ENCODE data around the gene HAGHL. TPM values are rescaled to one million over a fixed set of nuclear protein-coding genes. Genes with fewer than 3 reads are reported as not detected.
"Not testable (repeated sequence)": the region's sequence is repeated elsewhere in the genome, so short reads cannot be mapped to it uniquely, and the experiment has no call there.

Gene HAGHL
- total and polyA plus RNA-seq, 2 donors (not counting 3 experiments of a cell fraction or from before 2014, with no cell fraction given), result 6.3 to 6.8 TPM

DNA sequence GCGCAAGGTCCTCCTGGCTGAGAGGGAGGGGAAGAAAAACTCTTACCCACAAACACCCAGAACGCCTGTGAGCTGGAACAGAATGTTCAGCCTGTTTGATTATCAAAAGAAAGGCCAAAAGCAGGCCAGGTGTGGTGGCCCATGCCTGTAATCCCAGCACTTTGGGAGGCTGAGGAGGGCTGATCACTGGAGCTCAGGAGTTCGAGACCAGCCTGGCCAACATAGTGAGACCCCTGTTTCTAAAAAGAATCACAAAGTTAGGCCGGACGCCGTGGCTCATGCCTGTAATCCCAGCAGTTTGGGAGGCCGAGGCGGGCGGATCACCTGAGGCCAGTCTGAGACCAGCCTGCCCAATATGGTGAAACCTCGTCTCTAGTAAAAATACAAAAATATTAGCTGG lies 49.4 kb downstream of the HAGHL start:
- H4K20me1 ChIP-seq (replicated peaks; ENCODE audit: control insufficient read depth, extremely low read depth, insufficient read depth, low read length); dilution Hi-C loops (cut with MboI; ENCODE audit: extremely low pct_ligation_motif_present, low sequenced_read_pairs); H3K36me3 ChIP-seq (ENCODE audit: control insufficient read depth in 2 of 2, extremely low read depth in 1 of 2, insufficient read depth in 2 of 2, low read length in 2 of 2); H3K9ac ChIP-seq (replicated peaks; ENCODE audit: extremely low read depth, insufficient read depth, low read length); intact Hi-C loops (cut with micrococcal nuclease); BruUV-seq (replicated peaks); FAIRE-seq; POLR2A ChIA-PET; H3K79me2 ChIP-seq (ENCODE audit: control insufficient read depth, insufficient read depth, low read length); H3K27ac ChIP-seq (ENCODE audit: insufficient read depth, low read depth, low read length); H3K4me2 ChIP-seq (ENCODE audit: insufficient read depth, low read length); H3K4me1 ChIP-seq (ENCODE audit: control insufficient read depth, extremely low read depth, insufficient read depth, low read length); DNase-seq (ENCODE audit: low read depth, low spot score); H3K9me3 ChIP-seq (replicated peaks; ENCODE audit: control insufficient read depth, insufficient read depth, low read length); H3K9me1 ChIP-seq (replicated peaks; ENCODE audit: control insufficient read depth, extremely low read depth, insufficient read depth, low read length); H3K27me3 ChIP-seq (ENCODE audit: control insufficient read depth in 2 of 2, insufficient read depth in 2 of 2, low read length in 2 of 2); H3K4me3 ChIP-seq (replicated peaks in 1 of 3; ENCODE audit: insufficient read depth in 1 of 3, low read depth in 1 of 3, low read length in 3 of 3); H2AFZ ChIP-seq (ENCODE audit: low read depth, low read length): not testable (repeated sequence)
- CTCF ChIA-PET, result interaction anchor here (1.0 to 1.6 kb wide), 2 partner anchors 64 to 281 kb away, joined by 3 to 7 read pairs; no protein-coding TSS in a partner anchor

DNA sequence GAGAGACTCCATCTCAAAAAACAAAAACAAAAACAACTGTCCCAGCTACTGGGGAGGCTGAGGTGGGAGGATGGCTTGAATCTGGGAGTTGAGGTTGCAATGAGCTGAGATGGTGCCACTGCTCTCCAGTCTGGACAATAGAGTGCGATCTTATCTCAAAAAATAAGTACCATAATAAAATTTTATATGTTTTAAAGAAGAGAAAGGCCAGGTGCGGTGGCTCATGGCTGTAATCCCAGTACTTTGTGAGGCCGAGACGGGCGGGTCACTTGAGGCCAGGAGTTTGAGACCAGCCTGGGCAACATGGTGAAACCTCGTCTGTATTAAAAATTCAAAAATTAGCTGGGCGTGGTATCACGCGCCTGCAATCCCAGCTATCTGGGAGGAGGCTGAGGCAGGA lies 49.9 kb downstream of the HAGHL start:
- Histone ChIP-seq H3K27ac (ENCODE audit: insufficient read depth, low read depth, low read length) (no peak overlapping the region), H3K4me1 (ENCODE audit: control insufficient read depth, extremely low read depth, insufficient read depth, low read length) (no peaks in the 10 kb centered on the region), H3K4me2 (ENCODE audit: insufficient read depth, low read length) (no peak overlapping the region), H3K4me3 (replicated peaks in 1 of 3; ENCODE audit: insufficient read depth in 1 of 3, low read depth in 1 of 3, low read length in 3 of 3) (no peak overlapping the region), H3K9me1 (replicated peaks; ENCODE audit: control insufficient read depth, extremely low read depth, insufficient read depth, low read length) (no peaks in the 10 kb centered on the region), H4K20me1 (replicated peaks; ENCODE audit: control insufficient read depth, extremely low read depth, insufficient read depth, low read length) (no peaks in the 10 kb centered on the region), H3K36me3 (ENCODE audit: control insufficient read depth in 2 of 2, extremely low read depth in 1 of 2, insufficient read depth in 2 of 2, low read length in 2 of 2) (no peaks in the 10 kb centered on the region), H2AFZ (ENCODE audit: low read depth, low read length) (no peak overlapping the region), H3K79me2 (ENCODE audit: control insufficient read depth, insufficient read depth, low read length) (no peaks in the 10 kb centered on the region), H3K27me3 (ENCODE audit: control insufficient read depth in 2 of 2, insufficient read depth in 2 of 2, low read length in 2 of 2) (no peaks in the 10 kb centered on the region), H3K9me3 (replicated peaks; ENCODE audit: control insufficient read depth, insufficient read depth, low read length) (no peaks in the 10 kb centered on the region), H3K9ac (replicated peaks; ENCODE audit: extremely low read depth, insufficient read depth, low read length) (no peak overlapping the region)
- BruUV-seq (replicated peaks), result no TSS peak
- intact Hi-C loops (cut with micrococcal nuclease), result no loop called here
- dilution Hi-C loops (cut with MboI; ENCODE audit: extremely low pct_ligation_motif_present, low sequenced_read_pairs), result no loop called here
- DNase-seq (ENCODE audit: low read depth, low spot score) (no peak), FAIRE-seq (no peak)
- TF ChIP-seq, protein P1, sequence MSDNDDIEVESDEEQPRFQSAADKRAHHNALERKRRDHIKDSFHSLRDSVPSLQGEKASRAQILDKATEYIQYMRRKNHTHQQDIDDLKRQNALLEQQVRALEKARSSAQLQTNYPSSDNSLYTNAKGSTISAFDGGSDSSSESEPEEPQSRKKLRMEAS (IDR thresholded peaks at IDR 0.05; ENCODE audit: insufficient read depth, insufficient read length), result no peak
- TF ChIP-seq GATA2 (IDR thresholded peaks at IDR 0.05; ENCODE audit: insufficient read depth, insufficient read length, low read depth, low read length), result no peak
- TF ChIP-seq JUN (IDR thresholded peaks at IDR 0.05; ENCODE audit: borderline replicate concordance, insufficient read depth, insufficient read length, low read depth), result no peak
- no peak for TF ChIP-seq MYC (IDR thresholded peaks at IDR 0.05; ENCODE audit: low read depth, low read length)
- no peak for TF ChIP-seq POLR2AphosphoS5 (IDR thresholded peaks at IDR 0.05; ENCODE audit: insufficient read depth, low read depth, low read length)
- no peak for TF ChIP-seq FOS (IDR thresholded peaks at IDR 0.05; ENCODE audit: borderline replicate concordance, insufficient read depth, low read length)
- TF ChIP-seq POLR2A (IDR thresholded peaks at IDR 0.05; ENCODE audit: low read depth, low read length), result no peak
- TF ChIP-seq, protein P2, sequence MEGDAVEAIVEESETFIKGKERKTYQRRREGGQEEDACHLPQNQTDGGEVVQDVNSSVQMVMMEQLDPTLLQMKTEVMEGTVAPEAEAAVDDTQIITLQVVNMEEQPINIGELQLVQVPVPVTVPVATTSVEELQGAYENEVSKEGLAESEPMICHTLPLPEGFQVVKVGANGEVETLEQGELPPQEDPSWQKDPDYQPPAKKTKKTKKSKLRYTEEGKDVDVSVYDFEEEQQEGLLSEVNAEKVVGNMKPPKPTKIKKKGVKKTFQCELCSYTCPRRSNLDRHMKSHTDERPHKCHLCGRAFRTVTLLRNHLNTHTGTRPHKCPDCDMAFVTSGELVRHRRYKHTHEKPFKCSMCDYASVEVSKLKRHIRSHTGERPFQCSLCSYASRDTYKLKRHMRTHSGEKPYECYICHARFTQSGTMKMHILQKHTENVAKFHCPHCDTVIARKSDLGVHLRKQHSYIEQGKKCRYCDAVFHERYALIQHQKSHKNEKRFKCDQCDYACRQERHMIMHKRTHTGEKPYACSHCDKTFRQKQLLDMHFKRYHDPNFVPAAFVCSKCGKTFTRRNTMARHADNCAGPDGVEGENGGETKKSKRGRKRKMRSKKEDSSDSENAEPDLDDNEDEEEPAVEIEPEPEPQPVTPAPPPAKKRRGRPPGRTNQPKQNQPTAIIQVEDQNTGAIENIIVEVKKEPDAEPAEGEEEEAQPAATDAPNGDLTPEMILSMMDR (IDR thresholded peaks at IDR 0.05; ENCODE audit: extremely low read depth in 1 of 2, insufficient read depth in 1 of 2, low read depth in 1 of 2, low read length in 2 of 2), result no peak
- no peak for TF ChIP-seq EZH2 (IDR thresholded peaks at IDR 0.05; ENCODE audit: borderline replicate concordance, low read depth, low read length, severe bottlenecking)
- CTCF ChIA-PET, result interaction anchor here (0.8 to 1.6 kb wide), 3 partner anchors 8 to 281 kb away, joined by 3 to 7 read pairs (median 3); no protein-coding TSS in a partner anchor
- POLR2A ChIA-PET, result no interaction called here
